ENCODE measurements around the gene ASB11.

- TF ChIP-seq ZNF274 (IDR thresholded peaks at IDR 0.05; ENCODE audit: low read depth, low read length) (no peak), SUZ12 (IDR thresholded peaks at IDR 0.05; ENCODE audit: extremely low read depth, insufficient read depth, insufficient read length) (no peak), YY1 (IDR thresholded peaks at IDR 0.05; ENCODE audit: insufficient read depth, insufficient read length) (no peak)
These were observed 4.9 kb upstream of the ASB11 start for GRCh38 chrX:15320297-15320696.

All from NT2/D1 (cell line).